Measurements from ENCODE around the gene COL1A2. TPM values are rescaled to one million over a fixed set of nuclear protein-coding genes. Genes with fewer than 3 reads are reported as not detected.

COL1A2 gene
- polyA plus RNA-seq, 1 donor from 2014 or later = 2.5 TPM

GRCh38 chr7:94472608-94473007 is 77.9 kb downstream of the COL1A2 start:
- Histone ChIP-seq H3K9me2 (ENCODE audit: insufficient read depth, low read length) (no peaks in the 10 kb centered on the region), H3K27ac (ENCODE audit: low read length) (no peak overlapping the region), H3K27me3 (ENCODE audit: insufficient read depth, low read depth, low read length) (no peaks in the 10 kb centered on the region), H3K79me2 (replicated peaks; ENCODE audit: insufficient read depth, low read length) (no peaks in the 10 kb centered on the region), H3F3A (ENCODE audit: insufficient read depth, low read length, poor library complexity, severe bottlenecking) (no peaks in the 10 kb centered on the region), H3K36me3 (ENCODE audit: insufficient read depth, low read length) (no peaks in the 10 kb centered on the region), H3K9ac (ENCODE audit: low read length) (no peak overlapping the region), H2AFZ (ENCODE audit: low read depth, low read length) (no peak overlapping the region), H3K4me3 (ENCODE audit: low read length) (no peak overlapping the region), H3K4me2 (ENCODE audit: low read length) (no peak overlapping the region), H4K20me1 (ENCODE audit: insufficient read depth) (no peaks in the 10 kb centered on the region), H3K9me3 (ENCODE audit: low read length) (no peaks in the 10 kb centered on the region)
- TF ChIP-seq POLR2AphosphoS5 (IDR thresholded peaks at IDR 0.05) (no peak), CTCF (IDR thresholded peaks at IDR 0.05; ENCODE audit: poor library complexity, severe bottlenecking) (no peak), EZH2 (IDR thresholded peaks at IDR 0.05; ENCODE audit: borderline replicate concordance, insufficient read depth, low read length, poor library complexity, severe bottlenecking) (no peak), RAD21 (conservative IDR thresholded peaks at IDR 0.05) (no peak)
- TF ChIP-seq, protein P1, sequence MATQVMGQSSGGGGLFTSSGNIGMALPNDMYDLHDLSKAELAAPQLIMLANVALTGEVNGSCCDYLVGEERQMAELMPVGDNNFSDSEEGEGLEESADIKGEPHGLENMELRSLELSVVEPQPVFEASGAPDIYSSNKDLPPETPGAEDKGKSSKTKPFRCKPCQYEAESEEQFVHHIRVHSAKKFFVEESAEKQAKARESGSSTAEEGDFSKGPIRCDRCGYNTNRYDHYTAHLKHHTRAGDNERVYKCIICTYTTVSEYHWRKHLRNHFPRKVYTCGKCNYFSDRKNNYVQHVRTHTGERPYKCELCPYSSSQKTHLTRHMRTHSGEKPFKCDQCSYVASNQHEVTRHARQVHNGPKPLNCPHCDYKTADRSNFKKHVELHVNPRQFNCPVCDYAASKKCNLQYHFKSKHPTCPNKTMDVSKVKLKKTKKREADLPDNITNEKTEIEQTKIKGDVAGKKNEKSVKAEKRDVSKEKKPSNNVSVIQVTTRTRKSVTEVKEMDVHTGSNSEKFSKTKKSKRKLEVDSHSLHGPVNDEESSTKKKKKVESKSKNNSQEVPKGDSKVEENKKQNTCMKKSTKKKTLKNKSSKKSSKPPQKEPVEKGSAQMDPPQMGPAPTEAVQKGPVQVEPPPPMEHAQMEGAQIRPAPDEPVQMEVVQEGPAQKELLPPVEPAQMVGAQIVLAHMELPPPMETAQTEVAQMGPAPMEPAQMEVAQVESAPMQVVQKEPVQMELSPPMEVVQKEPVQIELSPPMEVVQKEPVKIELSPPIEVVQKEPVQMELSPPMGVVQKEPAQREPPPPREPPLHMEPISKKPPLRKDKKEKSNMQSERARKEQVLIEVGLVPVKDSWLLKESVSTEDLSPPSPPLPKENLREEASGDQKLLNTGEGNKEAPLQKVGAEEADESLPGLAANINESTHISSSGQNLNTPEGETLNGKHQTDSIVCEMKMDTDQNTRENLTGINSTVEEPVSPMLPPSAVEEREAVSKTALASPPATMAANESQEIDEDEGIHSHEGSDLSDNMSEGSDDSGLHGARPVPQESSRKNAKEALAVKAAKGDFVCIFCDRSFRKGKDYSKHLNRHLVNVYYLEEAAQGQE (IDR thresholded peaks at IDR 0.05; ENCODE audit: borderline replicate concordance) = no peak

GRCh38 chr7:94476251-94476840 is 81.7 kb downstream of the COL1A2 start:
- no peak overlapping the region for H3K9ac ChIP-seq (ENCODE audit: low read length)
- no peak overlapping the region for H3K4me2 ChIP-seq (ENCODE audit: low read length)
- H3K4me3 ChIP-seq (ENCODE audit: low read length) = no peak overlapping the region
- no peaks in the 10 kb centered on the region for H4K20me1 ChIP-seq (ENCODE audit: insufficient read depth)
- H3K27ac ChIP-seq (ENCODE audit: low read length) = no peak overlapping the region
- no peaks in the 10 kb centered on the region for H3K79me2 ChIP-seq (replicated peaks; ENCODE audit: insufficient read depth, low read length)
- H3K36me3 ChIP-seq (ENCODE audit: insufficient read depth, low read length) = no peaks in the 10 kb centered on the region
- H3K9me2 ChIP-seq (ENCODE audit: insufficient read depth, low read length) = no peaks in the 10 kb centered on the region
- H2AFZ ChIP-seq (ENCODE audit: low read depth, low read length) = no peak overlapping the region
- no peaks in the 10 kb centered on the region for H3F3A ChIP-seq (ENCODE audit: insufficient read depth, low read length, poor library complexity, severe bottlenecking)
- no peaks in the 10 kb centered on the region for H3K27me3 ChIP-seq (ENCODE audit: insufficient read depth, low read depth, low read length)
- H3K9me3 ChIP-seq (ENCODE audit: low read length) = no peaks in the 10 kb centered on the region
- TF ChIP-seq SMC3 (conservative IDR thresholded peaks at IDR 0.05; ENCODE audit: poor library complexity) (no peak), RAD21 (conservative IDR thresholded peaks at IDR 0.05) (no peak), MXI1 (conservative IDR thresholded peaks at IDR 0.05; ENCODE audit: poor library complexity, severe bottlenecking) (no peak), EP300 (conservative IDR thresholded peaks at IDR 0.05; ENCODE audit: poor library complexity, severe bottlenecking) (no peak), TAF1 (IDR thresholded peaks at IDR 0.05; ENCODE audit: low read depth) (no peak), EZH2 (IDR thresholded peaks at IDR 0.05; ENCODE audit: borderline replicate concordance, insufficient read depth, low read length, poor library complexity, severe bottlenecking) (no peak), CTCF (IDR thresholded peaks at IDR 0.05; ENCODE audit: poor library complexity, severe bottlenecking) (no peak), POLR2AphosphoS5 (IDR thresholded peaks at IDR 0.05) (no peak)
- TF ChIP-seq, protein P1 (IDR thresholded peaks at IDR 0.05; ENCODE audit: borderline replicate concordance) = no peak
